Mononuclear cell (primary cell): Measurements from ENCODE around the gene AGFG1. TPM values are rescaled to one million over a fixed set of nuclear protein-coding genes. Genes with fewer than 3 reads are reported as not detected.

ENCODE experiments used
- total RNA-seq: library from RNA; depleted of rRNA; stranded (reverse); fragments of >200 nt; gene quantifications from one replicate; pipeline ENCODE4 v1.2.3, GENCODE V29; 2012

The AGFG1 gene
- total RNA-seq, 1 donor, result 86.6 TPM

Other genes starting within 250 kb of the AGFG1 start
- 61.7 TPM for gene MFF, start 146.9 kb upstream of the AGFG1 start, total RNA-seq
- gene TM4SF20, start 92.8 kb upstream of the AGFG1 start, total RNA-seq, result not detected
- gene SCYGR1, start 84.2 kb upstream of the AGFG1 start, total RNA-seq, result not detected
- not detected for gene SCYGR2, start 126.7 kb downstream of the AGFG1 start, total RNA-seq
- gene SCYGR3, start 142.7 kb downstream of the AGFG1 start, total RNA-seq, result not detected
- gene SCYGR4, start 145.3 kb downstream of the AGFG1 start, total RNA-seq, result not detected
- not detected for gene SCYGR5, start 194.6 kb downstream of the AGFG1 start, total RNA-seq
- not detected for gene SLC19A3, start 245.9 kb downstream of the AGFG1 start, total RNA-seq